ENCODE data around the gene JPT1.
"Not testable (repeated sequence)": the region's sequence is repeated elsewhere in the genome, so short reads cannot be mapped to it uniquely, and the experiment has no call there.

JPT1 gene

GRCh38 chr17:75174996-75175395, 20.7 kb upstream of the JPT1 start:
- TF ChIP-seq CTCF (IDR thresholded peaks at IDR 0.05; ENCODE audit: borderline replicate concordance, insufficient read depth, low read depth, low read length), result no peak
- H3K4me3 ChIP-seq (ENCODE audit: low read depth, low read length), result no peak overlapping the region

GRCh38 chr17:75173526-75173925, 19.2 kb upstream of the JPT1 start:
- TF ChIP-seq CTCF (IDR thresholded peaks at IDR 0.05; ENCODE audit: borderline replicate concordance, insufficient read depth, low read depth, low read length), result no peak
- no peak overlapping the region for H3K4me3 ChIP-seq (ENCODE audit: low read depth, low read length)

- TF ChIP-seq CTCF (IDR thresholded peaks at IDR 0.05; ENCODE audit: borderline replicate concordance, insufficient read depth, low read depth, low read length), result no peak
- H3K4me3 ChIP-seq (ENCODE audit: low read depth, low read length), result no peak overlapping the region
These were observed 14.7 kb upstream of the JPT1 start for GRCh38 chr17:75168998-75169397.

- not testable (repeated sequence) for H3K4me3 ChIP-seq (ENCODE audit: low read depth, low read length)
These were observed 10.3 kb upstream of the JPT1 start for GRCh38 chr17:75164606-75165005.

GRCh38 chr17:75163074-75163473, 8.8 kb upstream of the JPT1 start:
- TF ChIP-seq CTCF (IDR thresholded peaks at IDR 0.05; ENCODE audit: borderline replicate concordance, insufficient read depth, low read depth, low read length), result no peak
- H3K4me3 ChIP-seq (ENCODE audit: low read depth, low read length), result no peak overlapping the region

- no peak overlapping the region for H3K4me3 ChIP-seq (ENCODE audit: low read depth, low read length)
- no peak for TF ChIP-seq CTCF (IDR thresholded peaks at IDR 0.05; ENCODE audit: borderline replicate concordance, insufficient read depth, low read depth, low read length)
These were observed 5.9 kb upstream of the JPT1 start for GRCh38 chr17:75160211-75160610.

GRCh38 chr17:75159196-75160031, 5.1 kb upstream of the JPT1 start:
- TF ChIP-seq CTCF (IDR thresholded peaks at IDR 0.05; ENCODE audit: borderline replicate concordance, insufficient read depth, low read depth, low read length), result no peak
- no peak overlapping the region for H3K4me3 ChIP-seq (ENCODE audit: low read depth, low read length)

GRCh38 chr17:75158480-75158879, 4.2 kb upstream of the JPT1 start:
- not testable (repeated sequence) for H3K4me3 ChIP-seq (ENCODE audit: low read depth, low read length)

Measured in GM12875 (cell line).